HepG2 (cell line): ENCODE measurements around the gene BAIAP3. TPM values are rescaled to one million over a fixed set of nuclear protein-coding genes. Genes with fewer than 3 reads are reported as not detected.

Source experiments
- ATAC-seq: fragments of 200-7000 bp; cut with Tn5 transposase; 3 replicates; pipeline ENCODE4 v1.9.1; 2020; ENCODE audit warnings: mild to moderate bottlenecking, moderate library complexity
- BruUV-seq: library from RNA; stranded (reverse); fragments of 400-500 nt; replicated peaks from 2 replicates; lab custom pipeline; 2021; lab: Mats Ljungman, UMichigan
- CTCF ChIA-PET: fragments of 300-600 bp; formaldehyde crosslinking; extraction: SDS; loops from one replicate; lab custom pipeline; 2021; ENCODE audit warnings: low total read pairs, inconsistent platforms, low intra/inter-chr PET ratio; lab: Yijun Ruan, JAX
- POLR2A ChIA-PET: fragments of 350-600 bp; sonication (Branson Sonifier 250); formaldehyde crosslinking; loops from one replicate; lab custom pipeline; 2020; ENCODE audit warnings: antibody characterized with exemption, inconsistent platforms; lab: Yijun Ruan, JAX
- DNase-seq: peaks from one replicate; pipeline ENCODE4 v3.0.0-alpha.2; 2015; ENCODE audit warnings: low spot score
- FAIRE-seq: peaks from 3 replicates; lab custom pipeline; 2011; peaks lifted over from hg19 to GRCh38; lab: Jason Lieb, UNC
- H2AFZ ChIP-seq: one replicate; pipeline ENCODE4 v1.6.1; 2011; ENCODE audit warnings: low read length, inconsistent platforms
- H3K27ac ChIP-seq: fragments of 300-600 bp; 3 replicates; pipeline ENCODE4 v1.8.0; 2011; ENCODE audit warnings: mixed run types, mild to moderate bottlenecking, mixed read lengths, low read length, inconsistent platforms; ENCODE audit not compliant: insufficient read depth; ENCODE audit errors: extremely low read length
- H3K27me3 ChIP-seq, 2 experiments: fragments of 200-600 bp in 1 of 2; 2 replicates in 1 of 2; 3 replicates in 1 of 2; pipeline versions ENCODE4 v1.6.0 to v1.8.0; 2011; ENCODE audit warnings: low read length in 2 of 2, mild to moderate bottlenecking in 2 of 2, moderate library complexity in 2 of 2, inconsistent platforms in 1 of 2; ENCODE audit not compliant: insufficient read depth in 2 of 2, control insufficient read depth in 1 of 2
- H3K36me3 ChIP-seq, 2 experiments: fragments of 200-600 bp in 1 of 2; replicated peaks in 1 of 2; 2 replicates in 1 of 2; 3 replicates in 1 of 2; pipeline versions ENCODE4 v1.5.1 to v1.8.0; 2011; ENCODE audit warnings: low read length in 2 of 2, inconsistent platforms in 1 of 2; ENCODE audit not compliant: insufficient read depth in 2 of 2, control insufficient read depth in 1 of 2
- H3K4me1 ChIP-seq: 2 replicates; pipeline ENCODE4 v1.5.1; 2012; ENCODE audit warnings: low read length, inconsistent platforms; ENCODE audit not compliant: insufficient read depth
- H3K4me2 ChIP-seq: 2 replicates; pipeline ENCODE4 v1.6.0; 2011; ENCODE audit warnings: low read depth, low read length, inconsistent platforms
- H3K4me3 ChIP-seq, 3 experiments: fragments of 200-600 bp in 1 of 3; sonication (generic), shearing (Covaris generic) in 1 of 3; replicated peaks in 1 of 3; 2 replicates each; pipeline ENCODE4 v1.5.1; 2011 to 2016; ENCODE audit warnings: low read length in 3 of 3, inconsistent platforms in 2 of 3, low read depth in 2 of 3, mild to moderate bottlenecking in 2 of 3, control low read depth in 1 of 3, mixed read lengths in 1 of 3; ENCODE audit not compliant: insufficient read depth in 1 of 3
- H3K79me2 ChIP-seq: one replicate; pipeline ENCODE4 v1.6.1; 2011; ENCODE audit warnings: low read length, inconsistent platforms; ENCODE audit not compliant: insufficient read depth
- H3K9ac ChIP-seq: 2 replicates; pipeline ENCODE4 v1.6.0; 2011; ENCODE audit warnings: mild to moderate bottlenecking, low read depth, low read length, inconsistent platforms; ENCODE audit not compliant: insufficient read depth
- H3K9me3 ChIP-seq: 2 replicates; pipeline ENCODE4 v1.5.1; 2012; ENCODE audit warnings: mild to moderate bottlenecking, low read length
- H4K20me1 ChIP-seq: 2 replicates; pipeline ENCODE4 v1.6.0; 2011; ENCODE audit warnings: inconsistent platforms, mild to moderate bottlenecking, low read length, moderate library complexity; ENCODE audit not compliant: insufficient read depth
- ATF4 ChIP-seq, 2 experiments: fragments of 450-650 bp in 1 of 2; sonication (generic) in 1 of 2; formaldehyde crosslinking; IDR thresholded peaks; 2 replicates each; pipeline versions ENCODE4 v1.5.0 to v1.8.0; 2020 to 2022; ENCODE audit warnings: mild to moderate bottlenecking in 1 of 2, missing genetic modification reagents in 1 of 2
- ATRX ChIP-seq: sonication (generic); formaldehyde crosslinking; IDR thresholded peaks from 2 replicates; pipeline ENCODE4 v1.4.0; 2020; ENCODE audit warnings: missing genetic modification reagents, borderline replicate concordance
- CEBPB ChIP-seq: IDR thresholded peaks from 2 replicates; pipeline ENCODE4 v1.6.1; 2011; ENCODE audit warnings: low read depth, low read length, improper control_type of control experiment, borderline replicate concordance
- CEBPG ChIP-seq: IDR thresholded peaks from 2 replicates; pipeline ENCODE4 v1.6.1; 2016
- ISX ChIP-seq: sonication (generic); formaldehyde crosslinking; conservative IDR thresholded peaks from 2 replicates; pipeline ENCODE4 v1.5.0; 2020; ENCODE audit warnings: missing genetic modification reagents
- NPAS2 ChIP-seq: sonication (generic); formaldehyde crosslinking; IDR thresholded peaks from 2 replicates; pipeline ENCODE4 v1.8.0; 2022; ENCODE audit warnings: mild to moderate bottlenecking, missing genetic modification reagents, borderline replicate concordance
- PATZ1 ChIP-seq: sonication (generic); formaldehyde crosslinking; IDR thresholded peaks from 2 replicates; pipeline ENCODE4 v1.4.0; 2020; ENCODE audit warnings: missing genetic modification reagents
- RBM39 ChIP-seq: fragments of 200-400 bp; formaldehyde crosslinking; IDR thresholded peaks from one replicate; pipeline ENCODE4 v1.6.1; 2018; ENCODE audit warnings: antibody characterized with exemption, mild to moderate bottlenecking, low read depth, low read length; ENCODE audit not compliant: poor library complexity, severe bottlenecking
- ZFP91 ChIP-seq: sonication (generic); formaldehyde crosslinking; IDR thresholded peaks from 2 replicates; pipeline ENCODE4 v1.9.0; 2022; ENCODE audit warnings: missing genetic modification reagents, mild to moderate bottlenecking, borderline replicate concordance
- WGBS: methylation state at CpG from one replicate; pipeline ENCODE4 v1.1.6; 2017; ENCODE audit warnings: low lambda C conversion rate; 5-methylcytosine and 5-hydroxymethylcytosine counted together
- in situ Hi-C: cut with HindIII; loops from 2 replicates; pipeline ENCODE4 v1.10.0; 2017; ENCODE audit warnings: low pct_unique_long_range_greater_than_20kb; ENCODE audit not compliant: extremely low pct_ligation_motif_present
- intact Hi-C: fragments of 100-400 bp; cut with micrococcal nuclease; formaldehyde crosslinking; loops from one replicate; pipeline ENCODE4 v1.10.0; 2022; ENCODE audit not compliant: unreplicated experiment
- polyA plus RNA-seq, 8 experiments: library from polyadenylated mRNA; depleted of rRNA in 3 of 8; stranded (reverse) in 7 of 8; unstranded in 1 of 8; fragments of >200 nt; fragmentation: Illumina TruSeq in 4 of 8; extraction: Trizol in 4 of 8; gene quantifications; 2 replicates each; pipeline versions ENCODE4 v1.2.1 to v1.2.3, GENCODE V29; 2011 to 2016; ENCODE audit warnings: low read depth in 4 of 8, missing spikeins in 1 of 8, mixed read lengths in 1 of 8; ENCODE audit not compliant: insufficient read depth in 1 of 8
- total RNA-seq, 5 experiments: library from RNA; depleted of rRNA; stranded (reverse); fragments of >200 nt; fragmentation: Illumina TruSeq; extraction: Trizol; gene quantifications; 2 replicates each; pipeline ENCODE4 v1.2.3, GENCODE V29; 2016; ENCODE audit warnings: low read depth in 1 of 5
- TF ChIP-seq, protein P1 (sequence below): sonication (generic); formaldehyde crosslinking; conservative IDR thresholded peaks from 2 replicates; pipeline ENCODE4 v1.4.0; 2020; ENCODE audit warnings: missing genetic modification reagents

BAIAP3 gene
- total and polyA plus RNA-seq, 2 of the 13 experiments (the other 11 are each of a cell fraction or from before 2014, with no cell fraction given) = 3.2 to 5.7 TPM

DNA sequence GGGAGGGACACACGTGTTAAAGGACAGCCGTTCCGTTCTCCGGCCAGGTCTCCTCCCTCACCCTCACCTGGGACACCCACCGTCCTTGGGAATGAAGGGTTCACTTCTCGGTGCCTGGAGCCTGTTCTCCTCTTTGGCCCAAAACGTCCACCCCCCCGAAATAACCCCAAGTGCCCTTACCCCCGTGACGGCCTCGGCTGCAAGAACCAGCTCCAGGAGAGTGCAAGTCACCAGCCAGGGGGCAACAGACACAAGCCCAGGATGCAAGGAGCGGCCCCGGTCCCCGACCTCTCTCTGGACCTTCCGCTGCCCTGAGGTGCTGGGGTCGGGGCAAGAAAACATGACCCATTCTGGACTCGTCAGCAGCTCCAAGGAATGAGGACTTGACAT is 44.0 kb upstream of the BAIAP3 start (continued):
- TF ChIP-seq ZFP91 (CRISPR knock-in tag) = 0 out of 2 replicates have a peak, but pooled peaks have one; percentile 11
- TF ChIP-seq, all 625 proteins: peak for 2

DNA sequence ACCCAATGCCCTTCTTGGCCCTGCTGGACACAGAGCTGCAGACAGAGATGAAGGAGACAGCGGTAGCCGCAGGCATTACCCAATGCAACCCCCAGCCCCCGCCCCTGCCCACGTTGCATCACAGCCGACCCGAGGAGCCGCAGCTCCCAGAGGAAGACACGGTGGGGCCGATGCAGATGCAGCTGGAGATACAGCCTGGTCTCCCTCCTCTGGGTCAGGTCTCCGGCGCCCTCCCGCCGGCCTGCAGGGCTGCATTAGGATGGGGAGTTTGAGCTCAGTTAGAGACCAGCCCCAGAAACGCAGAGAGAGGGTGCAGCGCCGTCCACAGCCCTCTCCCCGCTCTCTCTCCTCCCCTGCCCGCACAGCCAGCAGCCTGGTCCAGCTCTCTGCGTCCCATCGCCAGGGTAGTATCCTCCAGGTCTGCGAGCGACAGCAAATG is 43.4 kb upstream of the BAIAP3 start:
- TF ChIP-seq, protein P1, sequence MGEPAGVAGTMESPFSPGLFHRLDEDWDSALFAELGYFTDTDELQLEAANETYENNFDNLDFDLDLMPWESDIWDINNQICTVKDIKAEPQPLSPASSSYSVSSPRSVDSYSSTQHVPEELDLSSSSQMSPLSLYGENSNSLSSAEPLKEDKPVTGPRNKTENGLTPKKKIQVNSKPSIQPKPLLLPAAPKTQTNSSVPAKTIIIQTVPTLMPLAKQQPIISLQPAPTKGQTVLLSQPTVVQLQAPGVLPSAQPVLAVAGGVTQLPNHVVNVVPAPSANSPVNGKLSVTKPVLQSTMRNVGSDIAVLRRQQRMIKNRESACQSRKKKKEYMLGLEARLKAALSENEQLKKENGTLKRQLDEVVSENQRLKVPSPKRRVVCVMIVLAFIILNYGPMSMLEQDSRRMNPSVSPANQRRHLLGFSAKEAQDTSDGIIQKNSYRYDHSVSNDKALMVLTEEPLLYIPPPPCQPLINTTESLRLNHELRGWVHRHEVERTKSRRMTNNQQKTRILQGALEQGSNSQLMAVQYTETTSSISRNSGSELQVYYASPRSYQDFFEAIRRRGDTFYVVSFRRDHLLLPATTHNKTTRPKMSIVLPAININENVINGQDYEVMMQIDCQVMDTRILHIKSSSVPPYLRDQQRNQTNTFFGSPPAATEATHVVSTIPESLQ (CRISPR knock-in tag) = no peak
- TF ChIP-seq CEBPG (CRISPR knock-in tag) = peak; percentile 49
- TF ChIP-seq PATZ1 = peak; percentile 56; the same call in 1 of the 2 replicates
- TF ChIP-seq ATF4 (CRISPR knock-in tag; IDR thresholded peaks at IDR 0.05) = 0 out of 4 replicates have a peak, but pooled peaks of 1 of the 2 experiments have one; percentile 19
- TF ChIP-seq ATRX (CRISPR knock-in tag) = no peak
- TF ChIP-seq RBM39 = peak; percentile 42
- TF ChIP-seq CEBPB = peak; percentile 69
- TF ChIP-seq ISX = no peak
- no peak for TF ChIP-seq NPAS2 (CRISPR knock-in tag)
- no peak for FAIRE-seq

More for the DNA sequence above, 43.4 kb upstream of the BAIAP3 start:
- intact Hi-C loops = no loop called here
- no peaks in the 10 kb centered on the region for H3K9me3 ChIP-seq
- WGBS = 29% methylated on average over 11 of the region's 22 CpGs
- peak overlapping the region in 1 of 3 experiments; percentile 52; a peak in 1 of 6 replicates for H3K4me3 ChIP-seq
- H3K4me1 ChIP-seq = peaks cover 42% of the 10 kb centered on the region
- peak; percentile 36 for ATAC-seq
- H3K4me2 ChIP-seq = peak overlapping the region; percentile 57
- POLR2A ChIA-PET = interaction anchor here (0.7 kb wide), 1 partner anchor 131 kb away, joined by 3 read pairs; no protein-coding TSS in a partner anchor
- H3K27me3 ChIP-seq = peaks cover 18 to 47% of the 10 kb centered on the region in 2 experiments; a peak in 4 of 5 replicates
- no peak overlapping the region for H3K27ac ChIP-seq
- DNase-seq = no peak
- CTCF ChIA-PET = no interaction called here
- in situ Hi-C loops = no loop called here
- H3K79me2 ChIP-seq = no peaks in the 10 kb centered on the region
- H3K9ac ChIP-seq = no peak overlapping the region
- H3K36me3 ChIP-seq = no peaks in the 10 kb centered on the region
- BruUV-seq = no TSS peak
- H2AFZ ChIP-seq = no peak overlapping the region
- H4K20me1 ChIP-seq = no peaks in the 10 kb centered on the region
